ENCODE data around the gene IRF8.
A peak's percentile ranks its signal among the peaks of the same experiment; 100 is the strongest.
"Not testable (repeated sequence)": the region's sequence is repeated elsewhere in the genome, so short reads cannot be mapped to it uniquely, and the experiment has no call there.

IRF8 gene

GRCh38 chr16:85869206-85869605, 29.8 kb upstream of the IRF8 start:
- DNase-seq (ENCODE audit: low read depth) = no peak

DNA sequence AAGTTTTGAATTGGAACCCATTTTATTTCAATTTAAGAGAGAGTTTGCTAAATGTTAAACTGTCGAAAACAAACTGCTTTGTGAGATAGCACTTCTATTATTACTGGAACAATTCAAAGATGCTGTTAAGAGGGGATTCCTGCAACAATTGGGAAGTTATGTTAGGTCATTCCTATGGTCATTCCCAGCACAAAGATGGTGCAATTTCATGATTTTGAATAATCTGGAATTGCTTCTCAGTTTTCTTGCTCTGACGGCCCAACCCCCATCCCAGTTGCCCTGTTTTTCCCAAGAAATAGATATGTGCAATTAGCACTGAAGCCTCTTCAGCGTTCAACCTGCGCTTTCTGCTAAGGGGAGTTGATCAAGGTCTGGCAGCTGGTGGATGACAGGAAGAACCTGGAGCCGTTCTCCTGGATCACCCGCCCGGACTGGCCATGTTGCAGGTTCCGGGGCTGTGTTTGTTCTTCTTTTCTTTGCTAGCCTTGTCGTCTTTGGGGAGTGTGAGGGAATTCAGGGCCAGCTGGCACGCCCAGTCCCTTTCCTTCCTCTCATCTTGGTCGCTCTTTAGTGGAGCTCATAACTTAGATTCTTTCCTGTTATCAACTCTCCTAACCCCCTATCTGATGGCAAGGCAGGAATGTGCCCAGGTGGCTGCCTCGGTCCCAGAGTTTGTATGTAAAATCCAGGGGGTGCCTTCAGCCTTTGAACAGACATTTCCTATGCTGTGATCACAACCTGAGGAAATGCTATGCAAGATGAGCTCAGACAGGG, 29.0 kb upstream of the IRF8 start:
- no peak for DNase-seq (ENCODE audit: low read depth)

DNA sequence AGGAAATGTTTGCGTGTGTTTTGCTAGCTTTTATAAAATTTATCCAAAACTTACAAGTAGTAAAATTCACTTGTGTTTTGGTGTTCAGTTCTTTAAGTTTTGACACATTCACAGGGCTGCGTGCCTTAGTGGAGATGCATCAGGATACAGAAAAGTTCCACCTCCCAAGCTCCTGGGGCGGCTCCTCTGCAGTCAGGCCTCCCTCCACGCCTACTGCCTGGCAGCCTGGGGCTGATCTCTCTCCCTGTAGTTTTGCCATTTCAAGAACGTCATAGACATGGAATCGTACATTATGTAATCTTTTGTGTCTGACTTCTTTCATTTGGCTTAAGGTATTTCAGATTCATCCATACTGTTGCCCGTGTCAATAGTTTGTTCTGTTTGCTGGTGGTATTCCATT, 27.2 kb upstream of the IRF8 start:
- DNase-seq (ENCODE audit: low read depth) = no peak

- DNase-seq (ENCODE audit: low read depth) = no peak
Measured at GRCh38 chr16:85872734-85873133, 26.2 kb upstream of the IRF8 start.

- no peak for DNase-seq (ENCODE audit: low read depth)
Measured at GRCh38 chr16:85873153-85873552, 25.8 kb upstream of the IRF8 start.

DNA sequence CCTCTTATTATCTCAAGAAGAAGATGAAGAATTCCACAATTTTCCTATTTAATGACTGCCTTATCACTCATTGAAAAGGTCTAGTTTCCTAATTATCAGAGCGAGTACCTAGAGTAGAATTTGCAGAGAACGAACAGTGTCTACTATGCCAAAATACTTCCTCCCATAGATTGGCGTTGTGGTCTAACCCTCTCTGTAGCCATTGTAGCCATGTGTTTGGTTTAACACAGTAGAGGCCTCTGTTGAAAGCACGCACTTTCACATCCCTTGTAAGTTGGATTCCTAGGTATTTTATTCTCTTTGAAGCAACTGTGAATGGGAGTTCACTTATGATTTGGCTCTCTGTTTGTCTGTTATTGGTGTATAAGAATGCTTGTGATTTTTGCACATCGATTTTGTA, 24.9 kb upstream of the IRF8 start:
- DNase-seq (ENCODE audit: low read depth) = not testable (repeated sequence)

- no peak for DNase-seq (ENCODE audit: low read depth)
Measured at GRCh38 chr16:85878407-85878806, 20.6 kb upstream of the IRF8 start.

DNA sequence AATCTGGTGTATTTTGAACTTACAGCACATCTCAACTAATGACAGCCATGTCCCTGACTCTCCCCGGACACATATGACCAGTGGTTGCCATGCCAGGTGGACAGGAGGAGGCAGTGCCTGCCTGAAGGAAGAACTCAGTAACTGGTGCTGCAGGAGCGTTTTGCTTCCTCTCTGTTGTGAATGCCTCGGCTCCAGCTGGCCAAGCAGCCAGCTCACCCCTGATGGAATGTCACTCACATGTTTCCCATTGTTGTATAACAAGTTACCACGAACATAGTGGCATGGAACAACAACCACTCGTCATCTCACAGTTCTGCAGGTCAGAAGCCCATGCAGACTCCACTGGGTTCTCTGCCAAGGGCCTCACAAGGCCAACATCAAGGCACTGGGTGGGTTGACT, 20.1 kb upstream of the IRF8 start:
- DNase-seq (ENCODE audit: low read depth) = peak; percentile 71

GRCh38 chr16:85879549-85879948, 19.4 kb upstream of the IRF8 start:
- no peak for DNase-seq (ENCODE audit: low read depth)

DNA sequence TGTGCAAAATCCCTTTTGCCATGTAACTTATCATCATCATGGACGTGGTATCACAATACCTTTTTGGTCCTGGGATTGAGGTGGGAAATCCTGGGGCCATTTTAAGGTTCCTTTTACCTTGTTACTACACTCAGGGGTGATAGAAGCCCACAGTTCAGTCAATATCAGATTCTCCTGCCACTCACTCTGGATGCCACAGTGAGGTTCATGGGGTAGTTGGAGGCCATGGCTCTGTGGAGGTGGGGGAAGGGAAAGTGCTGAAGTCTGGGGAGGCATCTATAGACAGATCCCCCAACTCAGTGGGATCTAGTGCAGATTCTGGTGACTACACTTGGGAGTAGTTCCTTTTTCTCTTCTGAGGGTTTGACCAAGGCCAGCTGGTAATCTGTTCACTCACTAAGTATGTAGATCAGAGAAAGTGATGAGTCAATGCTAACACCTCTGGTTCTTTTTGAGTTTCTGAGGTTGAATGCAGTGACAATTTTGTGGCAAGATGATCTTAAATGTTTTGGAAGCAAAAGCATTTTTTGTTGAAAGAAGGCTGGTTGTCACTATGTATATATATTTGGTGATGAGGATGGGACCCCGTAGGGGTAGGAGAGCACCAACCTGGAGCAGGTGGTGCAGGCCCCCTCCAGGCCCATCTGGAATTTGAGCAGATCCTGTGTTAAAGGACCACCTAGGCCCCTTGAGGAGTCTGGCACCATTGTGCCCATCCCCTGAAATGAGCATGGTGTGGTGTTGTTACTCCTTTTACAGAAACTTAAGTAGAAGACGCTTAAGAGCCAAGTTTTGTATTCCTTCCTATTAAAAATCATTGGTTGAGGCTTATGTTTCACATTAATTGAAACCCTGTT, 18.8 kb upstream of the IRF8 start:
- DNase-seq (ENCODE audit: low read depth) = no peak

DNA sequence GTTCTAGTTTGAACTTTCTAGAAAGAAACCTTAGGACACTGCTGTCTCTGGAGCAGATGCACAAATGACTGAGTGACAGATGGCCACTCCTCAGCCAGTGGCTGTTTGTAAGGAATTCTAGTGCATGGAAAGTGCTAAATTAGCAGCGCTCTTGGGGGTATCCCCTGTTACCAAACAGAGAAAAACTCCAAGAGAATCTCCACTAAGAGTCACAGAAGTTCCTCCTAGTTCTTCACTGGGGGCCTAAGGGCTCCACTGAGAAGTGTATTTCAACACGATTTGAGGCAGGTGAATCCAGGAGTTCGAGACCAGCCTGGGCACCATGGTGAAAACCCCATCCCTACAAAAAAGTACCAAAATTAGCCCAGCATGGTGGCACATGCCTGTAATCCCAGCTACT, 18.1 kb upstream of the IRF8 start:
- no peak for DNase-seq (ENCODE audit: low read depth)

GRCh38 chr16:85881436-85881835, 17.5 kb upstream of the IRF8 start:
- DNase-seq (ENCODE audit: low read depth) = no peak

DNA sequence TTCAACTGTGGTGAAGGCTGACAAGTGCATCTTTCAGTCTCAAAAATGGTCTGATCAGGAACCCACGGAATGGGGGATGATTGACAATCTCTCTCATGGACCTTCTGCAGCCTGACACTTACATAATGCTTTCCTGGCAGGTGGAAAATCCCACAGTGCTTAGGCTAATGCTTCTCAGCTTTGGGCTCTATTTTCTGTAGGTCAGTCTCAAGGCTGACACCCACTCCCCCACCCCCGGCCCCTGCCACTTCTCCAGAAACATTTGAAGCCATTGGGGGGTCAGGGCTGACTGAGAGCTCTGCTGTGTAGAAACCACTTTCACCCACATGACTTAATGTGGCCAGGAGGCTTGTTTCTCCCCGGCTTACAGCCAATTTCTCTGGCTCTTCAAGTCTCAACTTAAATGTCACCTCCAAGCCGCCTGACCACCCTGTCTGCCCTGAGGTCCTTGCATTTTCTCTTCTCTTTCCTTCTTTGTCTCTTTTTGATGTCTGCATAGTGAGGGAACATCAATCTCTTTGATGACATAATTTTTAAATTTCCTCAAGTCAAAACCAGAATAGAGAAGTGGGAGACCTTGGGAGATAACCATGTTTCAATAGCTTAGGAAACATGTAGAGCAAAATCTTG, 16.7 kb upstream of the IRF8 start:
- no peak for DNase-seq (ENCODE audit: low read depth)

DNA sequence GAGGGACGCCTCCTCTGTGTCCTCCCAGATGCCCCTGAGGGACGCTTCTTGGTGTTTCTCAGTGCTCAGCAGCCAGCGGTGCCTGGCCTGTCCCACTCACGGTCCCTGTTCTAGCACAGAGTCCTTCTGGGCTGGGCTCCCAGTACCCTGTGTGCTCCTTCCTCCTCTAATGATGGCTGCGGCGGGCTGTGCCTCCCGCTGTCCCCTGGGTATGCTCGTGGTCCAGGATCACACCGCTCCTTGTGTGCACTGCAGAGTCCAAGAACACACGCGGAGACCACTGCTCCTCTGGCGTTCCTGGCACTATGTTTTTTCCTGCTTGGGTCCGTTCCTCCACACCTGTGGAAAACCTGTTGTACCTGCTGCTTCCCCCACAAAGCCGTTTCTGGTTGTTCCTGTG, 15.1 kb upstream of the IRF8 start:
- no peak for DNase-seq (ENCODE audit: low read depth)

- DNase-seq (ENCODE audit: low read depth) = no peak
Measured at GRCh38 chr16:85884808-85885463, 14.0 kb upstream of the IRF8 start.

DNA sequence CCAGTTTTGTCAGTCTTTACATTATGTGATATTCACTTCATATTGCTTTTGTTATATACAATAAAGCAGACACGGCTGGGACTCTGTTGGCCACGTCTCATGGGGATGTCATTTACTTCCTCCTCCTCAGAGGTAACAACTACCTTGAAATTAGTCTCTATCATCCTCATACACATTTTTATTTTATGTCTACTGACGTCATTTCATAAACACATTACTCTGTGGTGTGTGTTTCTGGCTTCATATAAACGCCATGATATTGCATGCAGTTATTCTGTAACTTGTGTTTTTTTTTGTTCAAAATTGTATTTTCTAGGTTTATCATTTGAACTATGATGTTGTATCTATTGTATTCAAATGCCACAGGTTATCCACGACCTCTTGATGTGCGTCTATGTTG, 13.4 kb upstream of the IRF8 start:
- DNase-seq (ENCODE audit: low read depth) = no peak

- DNase-seq (ENCODE audit: low read depth) = peak; percentile 90
Measured at GRCh38 chr16:85888405-85889331, 10.3 kb upstream of the IRF8 start.

GRCh38 chr16:85891033-85891775, 7.8 kb upstream of the IRF8 start:
- DNase-seq (ENCODE audit: low read depth) = peak; percentile 80

DNA sequence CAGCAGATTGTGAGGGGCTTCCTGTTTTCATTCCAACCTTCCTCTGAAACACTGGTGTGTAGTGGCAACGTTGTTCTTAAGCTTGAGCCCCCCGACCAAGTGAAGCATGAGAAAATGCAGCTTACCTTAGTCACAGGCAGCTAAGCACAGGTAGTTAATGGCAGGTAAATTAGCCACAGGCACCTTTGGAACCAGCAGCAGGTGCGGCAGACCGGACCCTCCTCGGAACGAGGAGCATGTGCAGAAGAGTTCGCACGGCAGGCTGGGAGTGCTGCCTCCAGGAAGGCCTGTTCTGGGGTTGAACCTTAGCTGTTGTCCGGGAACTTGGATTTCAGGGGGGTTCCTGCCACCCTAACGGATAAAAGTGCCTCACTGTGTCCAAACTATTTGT, 7.2 kb upstream of the IRF8 start:
- no peak for DNase-seq (ENCODE audit: low read depth)

DNA sequence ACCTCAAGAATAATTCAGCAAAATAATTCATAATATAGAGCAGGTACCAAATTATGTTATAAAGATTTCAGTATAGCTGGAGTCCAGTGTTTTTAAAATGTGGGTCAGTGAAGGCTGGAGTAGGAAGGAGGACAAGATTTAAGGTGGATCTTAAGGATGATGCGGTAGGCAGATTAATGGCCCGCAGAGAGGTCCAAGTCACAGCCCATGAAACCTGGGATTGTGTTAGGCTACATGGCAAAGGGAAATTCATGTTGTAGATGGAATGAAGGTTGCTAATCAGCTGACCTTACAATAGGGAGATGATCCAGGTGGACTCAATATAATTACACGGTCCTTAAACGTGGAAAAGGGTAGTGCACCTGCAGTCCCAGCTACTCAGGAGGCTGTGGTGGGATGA, 6.2 kb upstream of the IRF8 start:
- no peak for DNase-seq (ENCODE audit: low read depth)

- no peak for DNase-seq (ENCODE audit: low read depth)
Measured at GRCh38 chr16:85894266-85894665, 4.7 kb upstream of the IRF8 start.
